WTC11 (cell line): ENCODE measurements around the gene RPL27. TPM values are rescaled to one million over a fixed set of nuclear protein-coding genes. Genes with fewer than 3 reads are reported as not detected.

Source experiments
- ATAC-seq: fragments of 200-7000 bp; cut with Tn5 transposase; 2 replicates; pipeline ENCODE4 v1.10.0; 2021; ENCODE audit warnings: mild to moderate bottlenecking, moderate library complexity
- CTCF ChIA-PET: fragments of 300-600 bp; sonication (Branson Sonifier 250); formaldehyde crosslinking; loops from one replicate; lab custom pipeline; 2021; ENCODE audit warnings: antibody characterized with exemption; lab: Charles Lee
- POLR2A ChIA-PET: fragments of 350-600 bp; sonication (Branson Sonifier 250); formaldehyde crosslinking; loops from one replicate; lab custom pipeline; 2021; ENCODE audit warnings: antibody characterized with exemption; lab: Charles Lee
- DNase-seq: peaks from one replicate; pipeline ENCODE4 v3.0.0; 2021; ENCODE audit warnings: low spot score
- H3K27ac Mint-ChIP-seq: 2 replicates; pipeline ENCODE4 v1.8.0; 2021; ENCODE audit warnings: mixed read lengths
- H3K27me3 Mint-ChIP-seq: 2 replicates; pipeline ENCODE4 v1.8.0; 2021; ENCODE audit warnings: low read depth, mild to moderate bottlenecking, moderate library complexity, mixed read lengths
- H3K36me3 Mint-ChIP-seq: 2 replicates; pipeline ENCODE4 v1.8.0; 2021; ENCODE audit warnings: mixed read lengths
- H3K4me1 Mint-ChIP-seq: 2 replicates; pipeline ENCODE4 v1.8.0; 2022; ENCODE audit warnings: mixed read lengths
- H3K4me3 Mint-ChIP-seq: 2 replicates; pipeline ENCODE4 v1.8.0; 2021; ENCODE audit warnings: mild to moderate bottlenecking, moderate library complexity, mixed read lengths
- H3K9me3 Mint-ChIP-seq: 2 replicates; pipeline ENCODE4 v1.8.0; 2021; ENCODE audit warnings: mixed read lengths
- ATF1 ChIP-seq: sonication (generic); formaldehyde crosslinking; IDR thresholded peaks from 2 replicates; pipeline ENCODE4 v1.8.1; 2023; ENCODE audit warnings: mild to moderate bottlenecking, moderate library complexity, missing genetic modification reagents
- CBFB ChIP-seq: sonication (generic); formaldehyde crosslinking; IDR thresholded peaks from 2 replicates; pipeline ENCODE4 v1.8.1; 2022; ENCODE audit warnings: mild to moderate bottlenecking, low read depth, missing genetic modification reagents
- EMX1 ChIP-seq: fragments of 250-450 bp; sonication (Bioruptor Pico); IDR thresholded peaks from 2 replicates; pipeline ENCODE4 v1.8.0; 2021; ENCODE audit warnings: mild to moderate bottlenecking
- ETV6 ChIP-seq: sonication (generic); formaldehyde crosslinking; IDR thresholded peaks from 2 replicates; pipeline ENCODE4 v1.8.1; 2022; ENCODE audit warnings: mild to moderate bottlenecking, missing genetic modification reagents
- GABPB1 ChIP-seq: sonication (generic); formaldehyde crosslinking; IDR thresholded peaks from 2 replicates; pipeline ENCODE4 v1.8.1; 2023; ENCODE audit warnings: mild to moderate bottlenecking, missing genetic modification reagents
- GRHL2 ChIP-seq: fragments of 250-450 bp; sonication (Bioruptor Pico); IDR thresholded peaks from 2 replicates; pipeline ENCODE4 v1.8.0; 2022; ENCODE audit warnings: mild to moderate bottlenecking, moderate library complexity; ENCODE audit not compliant: insufficient replicate concordance, severe bottlenecking
- JAZF1 ChIP-seq: fragments of 250-450 bp; sonication (Bioruptor Pico); IDR thresholded peaks from 2 replicates; pipeline ENCODE4 v1.9.0; 2021; ENCODE audit warnings: moderate library complexity, mild to moderate bottlenecking, inconsistent platforms
- NR3C1 ChIP-seq: sonication (generic); formaldehyde crosslinking; conservative IDR thresholded peaks from 2 replicates; pipeline ENCODE4 v1.8.1; 2023; ENCODE audit warnings: low read depth, mild to moderate bottlenecking, missing genetic modification reagents
- RORB ChIP-seq: fragments of 250-450 bp; sonication (Bioruptor Pico); IDR thresholded peaks from 2 replicates; pipeline ENCODE4 v1.9.0; 2021; ENCODE audit warnings: mild to moderate bottlenecking
- SP1 ChIP-seq: sonication (generic); formaldehyde crosslinking; conservative IDR thresholded peaks from 2 replicates; pipeline ENCODE4 v1.8.1; 2022; ENCODE audit warnings: missing genetic modification reagents
- ZBTB21 ChIP-seq: sonication (generic); formaldehyde crosslinking; IDR thresholded peaks from 2 replicates; pipeline ENCODE4 v1.8.1; 2023; ENCODE audit warnings: mild to moderate bottlenecking, missing genetic modification reagents, borderline replicate concordance
- ZNF232 ChIP-seq: sonication (generic); formaldehyde crosslinking; IDR thresholded peaks from 2 replicates; pipeline ENCODE4 v1.8.0; 2022; ENCODE audit warnings: mild to moderate bottlenecking, missing genetic modification reagents
- ZNF416 ChIP-seq: fragments of 250-450 bp; sonication (Bioruptor Pico); IDR thresholded peaks from 2 replicates; pipeline ENCODE4 v1.9.0; 2021; ENCODE audit warnings: mild to moderate bottlenecking, inconsistent platforms
- total RNA-seq: library from RNA; stranded (reverse); gene quantifications from 3 replicates; pipeline ENCODE4 v1.2.3, GENCODE V29; 2021
- TF ChIP-seq, protein P1 (sequence below): sonication (generic); formaldehyde crosslinking; IDR thresholded peaks from 2 replicates; pipeline ENCODE4 v1.8.0; 2022; ENCODE audit warnings: mild to moderate bottlenecking, missing genetic modification reagents
- TF ChIP-seq, protein P2 (sequence below): sonication (generic); formaldehyde crosslinking; IDR thresholded peaks from 2 replicates; pipeline ENCODE4 v1.8.1; 2022; ENCODE audit warnings: mild to moderate bottlenecking, missing genetic modification reagents, moderate library complexity, borderline replicate concordance
- TF ChIP-seq, protein P3 (sequence below): sonication (generic); formaldehyde crosslinking; IDR thresholded peaks from 2 replicates; pipeline ENCODE4 v1.8.0; 2023; ENCODE audit warnings: missing genetic modification reagents
- TF ChIP-seq, protein P4 (sequence below): sonication (generic); formaldehyde crosslinking; IDR thresholded peaks from 2 replicates; pipeline ENCODE4 v1.8.1; 2022; ENCODE audit warnings: low read depth, mild to moderate bottlenecking, moderate library complexity, missing genetic modification reagents, borderline replicate concordance
- TF ChIP-seq, protein P5 (sequence below): fragments of 250-450 bp; sonication (Bioruptor Pico); IDR thresholded peaks from 2 replicates; pipeline ENCODE4 v1.9.0; 2021; ENCODE audit warnings: mild to moderate bottlenecking, borderline replicate concordance
- TF ChIP-seq, protein P6 (sequence below): sonication (generic); formaldehyde crosslinking; IDR thresholded peaks from 2 replicates; pipeline ENCODE4 v1.8.0; 2022; ENCODE audit warnings: mild to moderate bottlenecking, missing genetic modification reagents
- TF ChIP-seq, protein P7 (sequence below): sonication (generic); formaldehyde crosslinking; conservative IDR thresholded peaks from 2 replicates; pipeline ENCODE4 v1.8.1; 2022; ENCODE audit warnings: mild to moderate bottlenecking, missing genetic modification reagents

RPL27 gene
- total RNA-seq, 1 experiment from 2014 or later = 1,391 TPM

DNA sequence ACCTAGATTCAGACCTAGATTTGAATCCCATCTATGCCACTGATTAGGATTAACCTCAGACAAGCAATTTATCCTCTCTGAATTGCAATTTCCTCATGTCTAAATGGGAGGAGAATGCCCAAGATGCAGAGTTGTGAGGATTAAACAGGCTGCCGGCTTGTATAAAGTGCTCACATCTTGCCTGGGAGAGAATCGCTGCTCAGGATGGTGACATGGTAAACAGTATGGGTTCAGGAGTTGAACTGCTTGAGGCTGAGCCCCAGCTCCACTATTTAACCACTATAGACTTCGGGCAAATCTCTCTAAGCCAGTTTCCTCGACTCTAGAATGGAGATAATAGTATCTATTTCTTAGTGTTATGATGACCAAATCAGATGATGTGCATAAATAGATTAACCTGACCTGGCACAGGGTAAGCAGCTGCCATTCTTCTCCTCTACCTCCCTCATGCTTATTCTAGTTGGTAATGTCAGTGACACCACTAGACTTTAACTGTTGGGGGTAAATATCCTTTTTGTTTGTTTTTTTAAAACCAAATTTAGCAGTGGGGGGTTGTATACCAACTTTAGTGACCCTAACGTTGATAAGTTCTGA, 732 bp upstream of the RPL27 start:
- DNase-seq = no peak
- peak overlapping the region; percentile 99 for H3K27ac Mint-ChIP-seq
- CTCF ChIA-PET = interaction anchor here (0.7 to 3.4 kb wide), 54 partner anchors 9 to 609 kb away, joined by 3 to 28 read pairs (median 5); partner anchors contain the start of genes AOC2, BECN1, BRCA1 and IFI35
- POLR2A ChIA-PET = interaction anchor here (0.5 to 2.3 kb wide), 15 partner anchors 9 to 318 kb away, joined by 3 to 27 read pairs (median 7); partner anchors contain the start of genes BECN1, BRCA1, IFI35 and PSME3
- no peak for ATAC-seq
- peak overlapping the region; percentile 100 for H3K4me3 Mint-ChIP-seq
- H3K4me1 Mint-ChIP-seq = peaks cover 31% of the 10 kb centered on the region
- no peaks in the 10 kb centered on the region for H3K9me3 Mint-ChIP-seq
- no peak for TF ChIP-seq CBFB
- TF ChIP-seq, protein P1, sequence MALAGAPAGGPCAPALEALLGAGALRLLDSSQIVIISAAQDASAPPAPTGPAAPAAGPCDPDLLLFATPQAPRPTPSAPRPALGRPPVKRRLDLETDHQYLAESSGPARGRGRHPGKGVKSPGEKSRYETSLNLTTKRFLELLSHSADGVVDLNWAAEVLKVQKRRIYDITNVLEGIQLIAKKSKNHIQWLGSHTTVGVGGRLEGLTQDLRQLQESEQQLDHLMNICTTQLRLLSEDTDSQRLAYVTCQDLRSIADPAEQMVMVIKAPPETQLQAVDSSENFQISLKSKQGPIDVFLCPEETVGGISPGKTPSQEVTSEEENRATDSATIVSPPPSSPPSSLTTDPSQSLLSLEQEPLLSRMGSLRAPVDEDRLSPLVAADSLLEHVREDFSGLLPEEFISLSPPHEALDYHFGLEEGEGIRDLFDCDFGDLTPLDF (CRISPR knock-in tag) = no peak
- no peaks in the 10 kb centered on the region; the same call in 1 of the 2 replicates for H3K27me3 Mint-ChIP-seq
- H3K36me3 Mint-ChIP-seq = peaks cover 52% of the 10 kb centered on the region

DNA sequence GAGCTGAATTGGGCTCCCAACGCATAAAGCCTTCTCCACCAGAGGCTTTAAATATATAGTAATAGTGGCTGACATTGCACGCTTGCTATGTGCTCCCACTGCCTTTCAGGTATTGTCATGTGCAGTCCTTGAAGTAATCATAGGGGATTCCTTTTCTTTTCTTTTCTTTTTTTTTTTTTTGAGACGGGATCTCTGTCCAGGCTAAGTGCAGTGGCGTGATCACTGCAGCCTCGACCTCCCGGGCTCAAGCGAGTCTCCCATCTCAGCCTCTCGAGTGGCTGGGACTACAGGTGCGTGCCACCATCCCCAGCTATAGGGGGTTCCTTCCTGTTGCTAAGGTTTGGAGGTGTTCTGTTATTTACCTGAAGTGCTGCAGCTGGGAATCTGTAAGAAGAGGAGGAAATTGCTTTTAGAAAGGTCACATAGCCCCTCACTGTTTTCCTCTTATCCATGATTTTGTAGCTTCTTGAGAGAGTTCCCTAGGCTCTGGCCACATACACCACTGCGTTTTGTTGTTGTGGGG, 845 bp downstream of the RPL27 start:
- CTCF ChIA-PET = interaction anchor here (1.5 to 3.4 kb wide), 6 partner anchors 8 to 175 kb away, joined by 8 to 28 read pairs (median 14); partner anchors contain the start of genes BECN1, IFI35, NBR1 and RND2
- Mint-ChIP-seq H3K27me3 (no peaks in the 10 kb centered on the region; the same call in 1 of the 2 replicates), H3K27ac (peak overlapping the region; percentile 99), H3K36me3 (peaks cover 54% of the 10 kb centered on the region), H3K9me3 (no peaks in the 10 kb centered on the region), H3K4me1 (peaks cover 31% of the 10 kb centered on the region), H3K4me3 (peak overlapping the region; percentile 100)
- DNase-seq (no peak), ATAC-seq (no peak)
- POLR2A ChIA-PET = interaction anchor here (1.5 to 2.3 kb wide), 5 partner anchors 7 to 317 kb away, joined by 6 to 27 read pairs (median 8); partner anchors contain the start of genes BRCA1, IFI35, TMEM106A and VAT1
- TF ChIP-seq ATF1 (CRISPR knock-in tag) = no peak
- TF ChIP-seq, protein P2, sequence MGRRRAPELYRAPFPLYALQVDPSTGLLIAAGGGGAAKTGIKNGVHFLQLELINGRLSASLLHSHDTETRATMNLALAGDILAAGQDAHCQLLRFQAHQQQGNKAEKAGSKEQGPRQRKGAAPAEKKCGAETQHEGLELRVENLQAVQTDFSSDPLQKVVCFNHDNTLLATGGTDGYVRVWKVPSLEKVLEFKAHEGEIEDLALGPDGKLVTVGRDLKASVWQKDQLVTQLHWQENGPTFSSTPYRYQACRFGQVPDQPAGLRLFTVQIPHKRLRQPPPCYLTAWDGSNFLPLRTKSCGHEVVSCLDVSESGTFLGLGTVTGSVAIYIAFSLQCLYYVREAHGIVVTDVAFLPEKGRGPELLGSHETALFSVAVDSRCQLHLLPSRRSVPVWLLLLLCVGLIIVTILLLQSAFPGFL (CRISPR knock-in tag) = no peak
- TF ChIP-seq ZBTB21 (CRISPR knock-in tag) = no peak
- no peak for TF ChIP-seq GABPB1 (CRISPR knock-in tag)
- no peak for TF ChIP-seq SP1 (CRISPR knock-in tag)
- TF ChIP-seq NR3C1 (CRISPR knock-in tag) = no peak
- TF ChIP-seq CBFB = no peak
- no peak for TF ChIP-seq RORB
- no peak for TF ChIP-seq ZNF232 (CRISPR knock-in tag)
- TF ChIP-seq, protein P3, sequence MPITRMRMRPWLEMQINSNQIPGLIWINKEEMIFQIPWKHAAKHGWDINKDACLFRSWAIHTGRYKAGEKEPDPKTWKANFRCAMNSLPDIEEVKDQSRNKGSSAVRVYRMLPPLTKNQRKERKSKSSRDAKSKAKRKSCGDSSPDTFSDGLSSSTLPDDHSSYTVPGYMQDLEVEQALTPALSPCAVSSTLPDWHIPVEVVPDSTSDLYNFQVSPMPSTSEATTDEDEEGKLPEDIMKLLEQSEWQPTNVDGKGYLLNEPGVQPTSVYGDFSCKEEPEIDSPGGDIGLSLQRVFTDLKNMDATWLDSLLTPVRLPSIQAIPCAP (CRISPR knock-in tag) = no peak
- no peak for TF ChIP-seq JAZF1 (CRISPR knock-in tag)
- no peak for TF ChIP-seq ETV6 (CRISPR knock-in tag)
- TF ChIP-seq, protein P4, sequence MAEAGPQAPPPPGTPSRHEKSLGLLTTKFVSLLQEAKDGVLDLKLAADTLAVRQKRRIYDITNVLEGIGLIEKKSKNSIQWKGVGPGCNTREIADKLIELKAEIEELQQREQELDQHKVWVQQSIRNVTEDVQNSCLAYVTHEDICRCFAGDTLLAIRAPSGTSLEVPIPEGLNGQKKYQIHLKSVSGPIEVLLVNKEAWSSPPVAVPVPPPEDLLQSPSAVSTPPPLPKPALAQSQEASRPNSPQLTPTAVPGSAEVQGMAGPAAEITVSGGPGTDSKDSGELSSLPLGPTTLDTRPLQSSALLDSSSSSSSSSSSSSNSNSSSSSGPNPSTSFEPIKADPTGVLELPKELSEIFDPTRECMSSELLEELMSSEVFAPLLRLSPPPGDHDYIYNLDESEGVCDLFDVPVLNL (CRISPR knock-in tag) = no peak
- no peak for TF ChIP-seq ZNF416 (CRISPR knock-in tag)
- TF ChIP-seq, protein P5, sequence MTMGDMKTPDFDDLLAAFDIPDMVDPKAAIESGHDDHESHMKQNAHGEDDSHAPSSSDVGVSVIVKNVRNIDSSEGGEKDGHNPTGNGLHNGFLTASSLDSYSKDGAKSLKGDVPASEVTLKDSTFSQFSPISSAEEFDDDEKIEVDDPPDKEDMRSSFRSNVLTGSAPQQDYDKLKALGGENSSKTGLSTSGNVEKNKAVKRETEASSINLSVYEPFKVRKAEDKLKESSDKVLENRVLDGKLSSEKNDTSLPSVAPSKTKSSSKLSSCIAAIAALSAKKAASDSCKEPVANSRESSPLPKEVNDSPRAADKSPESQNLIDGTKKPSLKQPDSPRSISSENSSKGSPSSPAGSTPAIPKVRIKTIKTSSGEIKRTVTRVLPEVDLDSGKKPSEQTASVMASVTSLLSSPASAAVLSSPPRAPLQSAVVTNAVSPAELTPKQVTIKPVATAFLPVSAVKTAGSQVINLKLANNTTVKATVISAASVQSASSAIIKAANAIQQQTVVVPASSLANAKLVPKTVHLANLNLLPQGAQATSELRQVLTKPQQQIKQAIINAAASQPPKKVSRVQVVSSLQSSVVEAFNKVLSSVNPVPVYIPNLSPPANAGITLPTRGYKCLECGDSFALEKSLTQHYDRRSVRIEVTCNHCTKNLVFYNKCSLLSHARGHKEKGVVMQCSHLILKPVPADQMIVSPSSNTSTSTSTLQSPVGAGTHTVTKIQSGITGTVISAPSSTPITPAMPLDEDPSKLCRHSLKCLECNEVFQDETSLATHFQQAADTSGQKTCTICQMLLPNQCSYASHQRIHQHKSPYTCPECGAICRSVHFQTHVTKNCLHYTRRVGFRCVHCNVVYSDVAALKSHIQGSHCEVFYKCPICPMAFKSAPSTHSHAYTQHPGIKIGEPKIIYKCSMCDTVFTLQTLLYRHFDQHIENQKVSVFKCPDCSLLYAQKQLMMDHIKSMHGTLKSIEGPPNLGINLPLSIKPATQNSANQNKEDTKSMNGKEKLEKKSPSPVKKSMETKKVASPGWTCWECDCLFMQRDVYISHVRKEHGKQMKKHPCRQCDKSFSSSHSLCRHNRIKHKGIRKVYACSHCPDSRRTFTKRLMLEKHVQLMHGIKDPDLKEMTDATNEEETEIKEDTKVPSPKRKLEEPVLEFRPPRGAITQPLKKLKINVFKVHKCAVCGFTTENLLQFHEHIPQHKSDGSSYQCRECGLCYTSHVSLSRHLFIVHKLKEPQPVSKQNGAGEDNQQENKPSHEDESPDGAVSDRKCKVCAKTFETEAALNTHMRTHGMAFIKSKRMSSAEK = no peak
- TF ChIP-seq, protein P6, sequence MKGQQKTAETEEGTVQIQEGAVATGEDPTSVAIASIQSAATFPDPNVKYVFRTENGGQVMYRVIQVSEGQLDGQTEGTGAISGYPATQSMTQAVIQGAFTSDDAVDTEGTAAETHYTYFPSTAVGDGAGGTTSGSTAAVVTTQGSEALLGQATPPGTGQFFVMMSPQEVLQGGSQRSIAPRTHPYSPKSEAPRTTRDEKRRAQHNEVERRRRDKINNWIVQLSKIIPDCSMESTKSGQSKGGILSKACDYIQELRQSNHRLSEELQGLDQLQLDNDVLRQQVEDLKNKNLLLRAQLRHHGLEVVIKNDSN (CRISPR knock-in tag) = no peak
- TF ChIP-seq, protein P7, sequence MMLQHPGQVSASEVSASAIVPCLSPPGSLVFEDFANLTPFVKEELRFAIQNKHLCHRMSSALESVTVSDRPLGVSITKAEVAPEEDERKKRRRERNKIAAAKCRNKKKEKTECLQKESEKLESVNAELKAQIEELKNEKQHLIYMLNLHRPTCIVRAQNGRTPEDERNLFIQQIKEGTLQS (CRISPR knock-in tag) = no peak
- TF ChIP-seq GRHL2 (CRISPR knock-in tag) = no peak
- TF ChIP-seq EMX1 (CRISPR knock-in tag) = no peak
